Measurements from ENCODE around the gene USP53. TPM values are rescaled to one million over a fixed set of nuclear protein-coding genes. Genes with fewer than 3 reads are reported as not detected.

Gene USP53
- total and polyA plus RNA-seq, 9 of the 15 experiments (the other 6 are each of a cell fraction or from before 2014, with no cell fraction given) = 2.9 to 9.6 (median 8.3) TPM

DNA sequence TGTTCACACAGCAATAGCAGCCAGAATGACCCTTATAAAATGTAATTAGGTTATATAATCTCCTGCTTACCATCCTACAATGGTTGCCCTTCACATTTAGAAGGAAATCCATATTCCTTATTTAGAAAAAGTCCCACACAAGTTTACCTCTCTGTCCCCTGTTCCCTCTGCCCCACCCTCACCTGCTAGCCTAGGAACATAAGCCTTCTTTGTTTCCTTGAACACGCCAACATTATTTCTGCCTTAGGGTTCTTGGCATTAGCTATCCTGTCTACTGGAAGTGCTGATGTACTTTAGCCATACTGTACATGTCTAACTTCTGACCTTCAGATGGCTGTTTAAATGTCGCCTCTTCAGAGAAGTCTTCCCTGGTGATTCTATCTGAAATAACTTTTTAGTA, 28.4 kb upstream of the USP53 start:
- Histone ChIP-seq H2AFZ (ENCODE audit: low read depth, low read length) (no peak overlapping the region), H3K4me2 (ENCODE audit: insufficient read depth, low read length) (no peak overlapping the region), H3K4me1 (replicated peaks in 1 of 2; ENCODE audit: control insufficient read depth in 2 of 2, insufficient read depth in 2 of 2, low read length in 2 of 2) (no peaks in the 10 kb centered on the region), H3K9me3 (replicated peaks; ENCODE audit: control insufficient read depth, insufficient read depth, low read depth, low read length) (0 out of 2 replicates have a peak, but pooled peaks cover 1% of the 10 kb centered on the region), H3K9ac (ENCODE audit: insufficient read depth in 1 of 2, low read depth in 2 of 2, low read length in 2 of 2) (no peak overlapping the region), H4K20me1 (replicated peaks; ENCODE audit: control insufficient read depth, insufficient read depth, low read length) (no peaks in the 10 kb centered on the region), H3K79me2 (ENCODE audit: control insufficient read depth, insufficient read depth, low read length) (no peaks in the 10 kb centered on the region), H3K36me3 (ENCODE audit: control insufficient read depth, insufficient read depth, low read length) (no peaks in the 10 kb centered on the region), H3K27ac (ENCODE audit: extremely low read depth, low read depth, low read length) (no peak overlapping the region), H3K4me3 (no peak overlapping the region), H3K27me3 (ENCODE audit: control insufficient read depth in 2 of 2, insufficient read depth in 2 of 2, low read length in 2 of 2) (peaks cover 0 to 5% of the 10 kb centered on the region in 2 experiments; a peak in 1 of 5 replicates), H3K9me1 (ENCODE audit: control insufficient read depth, insufficient read depth, low read length) (no peaks in the 10 kb centered on the region)
- CTCF ChIA-PET (ENCODE audit: low intra/inter-chr PET ratio) = no interaction called here
- ATAC-seq = no peak
- FAIRE-seq = no peak
- 0% methylated on average over 2 of the region's 2 CpGs for WGBS (ENCODE audit: insufficient coverage, low coverage, missing lambda C conversion rate)
- BruUV-seq (replicated peaks) = no TSS peak
- DNase-seq (ENCODE audit: extremely low read depth in 1 of 4, low spot score in 3 of 4) = no peak
- in situ Hi-C loops (cut with MboI) (no loop called here), intact Hi-C loops (cut with micrococcal nuclease) (no loop called here)
- POLR2A ChIA-PET = no interaction called here
- no peak for TF ChIP-seq SMC3 (conservative IDR thresholded peaks at IDR 0.05; ENCODE audit: insufficient read depth, low read depth, low read length)
- no peak for TF ChIP-seq RBFOX2 (IDR thresholded peaks at IDR 0.05; ENCODE audit: low read depth, low read length)
- TF ChIP-seq RBM34 (IDR thresholded peaks at IDR 0.05; ENCODE audit: borderline replicate concordance, insufficient read depth, low read length) = no peak
- no peak for TF ChIP-seq CCAR2 (IDR thresholded peaks at IDR 0.05; ENCODE audit: low read depth, low read length)
- TF ChIP-seq, protein P1, sequence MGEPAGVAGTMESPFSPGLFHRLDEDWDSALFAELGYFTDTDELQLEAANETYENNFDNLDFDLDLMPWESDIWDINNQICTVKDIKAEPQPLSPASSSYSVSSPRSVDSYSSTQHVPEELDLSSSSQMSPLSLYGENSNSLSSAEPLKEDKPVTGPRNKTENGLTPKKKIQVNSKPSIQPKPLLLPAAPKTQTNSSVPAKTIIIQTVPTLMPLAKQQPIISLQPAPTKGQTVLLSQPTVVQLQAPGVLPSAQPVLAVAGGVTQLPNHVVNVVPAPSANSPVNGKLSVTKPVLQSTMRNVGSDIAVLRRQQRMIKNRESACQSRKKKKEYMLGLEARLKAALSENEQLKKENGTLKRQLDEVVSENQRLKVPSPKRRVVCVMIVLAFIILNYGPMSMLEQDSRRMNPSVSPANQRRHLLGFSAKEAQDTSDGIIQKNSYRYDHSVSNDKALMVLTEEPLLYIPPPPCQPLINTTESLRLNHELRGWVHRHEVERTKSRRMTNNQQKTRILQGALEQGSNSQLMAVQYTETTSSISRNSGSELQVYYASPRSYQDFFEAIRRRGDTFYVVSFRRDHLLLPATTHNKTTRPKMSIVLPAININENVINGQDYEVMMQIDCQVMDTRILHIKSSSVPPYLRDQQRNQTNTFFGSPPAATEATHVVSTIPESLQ (CRISPR knock-in tag; IDR thresholded peaks at IDR 0.05) = no peak
- no peak for TF ChIP-seq SRSF1 (IDR thresholded peaks at IDR 0.05; ENCODE audit: low read depth, low read length)
- TF ChIP-seq, protein P2, sequence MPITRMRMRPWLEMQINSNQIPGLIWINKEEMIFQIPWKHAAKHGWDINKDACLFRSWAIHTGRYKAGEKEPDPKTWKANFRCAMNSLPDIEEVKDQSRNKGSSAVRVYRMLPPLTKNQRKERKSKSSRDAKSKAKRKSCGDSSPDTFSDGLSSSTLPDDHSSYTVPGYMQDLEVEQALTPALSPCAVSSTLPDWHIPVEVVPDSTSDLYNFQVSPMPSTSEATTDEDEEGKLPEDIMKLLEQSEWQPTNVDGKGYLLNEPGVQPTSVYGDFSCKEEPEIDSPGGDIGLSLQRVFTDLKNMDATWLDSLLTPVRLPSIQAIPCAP (CRISPR knock-in tag; IDR thresholded peaks at IDR 0.05; ENCODE audit: borderline replicate concordance) = no peak
- no peak for TF ChIP-seq NCOA4 (IDR thresholded peaks at IDR 0.05; ENCODE audit: partially characterized antibody)
- no peak for TF ChIP-seq POLR2G (IDR thresholded peaks at IDR 0.05; ENCODE audit: low read depth, low read length)
- TF ChIP-seq, protein P3, sequence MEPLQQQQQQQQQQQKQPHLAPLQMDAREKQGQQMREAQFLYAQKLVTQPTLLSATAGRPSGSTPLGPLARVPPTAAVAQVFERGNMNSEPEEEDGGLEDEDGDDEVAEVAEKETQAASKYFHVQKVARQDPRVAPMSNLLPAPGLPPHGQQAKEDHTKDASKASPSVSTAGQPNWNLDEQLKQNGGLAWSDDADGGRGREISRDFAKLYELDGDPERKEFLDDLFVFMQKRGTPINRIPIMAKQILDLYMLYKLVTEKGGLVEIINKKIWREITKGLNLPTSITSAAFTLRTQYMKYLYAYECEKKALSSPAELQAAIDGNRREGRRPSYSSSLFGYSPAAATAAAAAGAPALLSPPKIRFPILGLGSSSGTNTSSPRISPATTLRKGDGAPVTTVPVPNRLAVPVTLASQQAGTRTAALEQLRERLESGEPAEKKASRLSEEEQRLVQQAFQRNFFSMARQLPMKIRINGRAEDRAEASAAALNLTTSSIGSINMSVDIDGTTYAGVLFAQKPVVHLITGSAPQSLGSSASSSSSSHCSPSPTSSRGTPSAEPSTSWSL (CRISPR knock-in tag; IDR thresholded peaks at IDR 0.05; ENCODE audit: borderline replicate concordance) = no peak
- TF ChIP-seq C11orf30 (IDR thresholded peaks at IDR 0.05; ENCODE audit: low read depth) = no peak
